ENCODE results near the gene ARHGEF38.

The ARHGEF38 gene

DNA sequence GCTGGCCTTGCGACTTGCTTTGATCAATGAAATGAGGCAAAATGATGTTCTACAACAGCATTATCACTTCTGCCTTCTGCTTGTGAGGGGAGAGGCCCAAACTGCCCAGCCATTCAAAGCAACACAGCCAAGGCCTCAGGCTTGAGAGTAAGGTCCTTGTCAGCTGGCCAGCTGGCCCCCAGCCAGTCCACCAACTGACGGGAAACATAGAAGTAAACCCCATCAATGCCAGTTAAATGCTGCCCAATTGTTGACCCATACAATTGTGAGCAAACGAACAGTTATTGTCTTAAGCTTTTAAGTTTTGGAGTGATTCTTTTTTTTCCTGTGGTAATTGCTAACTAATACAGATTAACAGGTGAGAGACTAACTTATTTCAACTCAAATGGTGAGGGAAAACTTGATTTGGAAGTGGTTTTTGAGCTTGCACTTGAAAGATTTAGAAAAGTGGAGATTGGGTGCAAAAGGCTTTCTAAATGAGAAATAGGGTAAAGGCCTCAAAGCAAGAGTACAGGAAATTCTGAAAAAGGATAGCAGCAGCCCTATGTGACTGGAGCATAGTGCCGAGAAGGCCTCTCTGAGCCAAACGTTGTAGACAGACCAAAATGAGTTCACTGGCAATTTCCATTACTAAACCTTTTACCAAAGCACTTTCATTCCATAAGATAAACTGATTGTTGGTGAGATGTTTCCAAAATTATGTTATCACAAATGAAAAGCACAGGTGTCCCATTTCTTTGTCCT is 66.9 kb downstream of the ARHGEF38 start:
- DNase-seq: no peak

DNA sequence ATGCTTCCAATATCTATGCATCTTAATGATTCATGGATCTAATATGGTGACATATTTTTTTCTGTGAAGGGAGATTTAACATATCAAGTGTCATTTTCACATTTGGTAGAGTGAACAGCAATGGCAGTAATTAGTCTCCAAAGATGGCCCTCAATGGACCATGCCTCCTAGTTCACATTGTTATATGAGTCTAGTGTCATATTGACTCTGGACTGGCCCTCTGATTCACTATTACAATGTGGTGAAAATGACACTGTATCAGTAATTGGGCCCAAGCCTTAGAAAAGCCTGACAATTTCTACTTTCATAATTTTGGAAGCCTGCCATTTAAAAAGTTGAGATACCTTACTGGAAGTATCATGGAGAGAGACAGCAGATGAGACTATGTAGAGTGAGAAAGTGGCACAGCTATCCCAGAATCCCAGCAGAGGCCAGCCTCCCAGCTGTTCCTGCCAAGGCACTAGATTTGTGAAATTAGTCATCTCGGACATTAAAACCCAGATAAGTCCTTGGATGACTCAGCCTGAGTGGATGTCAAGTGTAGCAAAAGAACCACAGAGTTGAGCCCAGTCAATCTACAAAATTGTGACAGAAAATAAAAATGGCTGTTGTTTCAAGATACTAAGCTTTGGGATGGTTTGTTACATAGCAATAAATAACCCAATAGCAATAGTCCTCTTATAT is 68.4 kb downstream of the ARHGEF38 start:
- DNase-seq: no peak

DNA sequence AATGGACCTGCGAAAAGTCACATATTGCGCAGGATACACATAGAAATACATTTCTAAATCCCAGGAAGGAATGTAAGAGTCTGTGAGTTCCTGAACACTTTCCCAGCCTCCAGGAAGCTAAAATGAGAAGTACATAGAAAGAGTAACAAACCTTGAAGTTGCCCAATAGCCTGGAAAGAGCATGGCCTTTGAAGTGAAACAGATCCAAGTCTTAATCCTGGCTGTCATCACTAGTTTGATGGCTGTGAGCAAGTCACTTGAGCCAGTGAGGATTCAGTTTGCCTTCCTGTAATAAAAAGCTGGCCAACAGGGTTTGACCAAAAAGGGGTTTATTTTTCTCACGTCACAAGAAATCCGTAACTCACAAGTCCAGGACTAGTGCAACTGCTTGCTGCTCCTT is 69.8 kb downstream of the ARHGEF38 start:
- no peak for DNase-seq

DNA sequence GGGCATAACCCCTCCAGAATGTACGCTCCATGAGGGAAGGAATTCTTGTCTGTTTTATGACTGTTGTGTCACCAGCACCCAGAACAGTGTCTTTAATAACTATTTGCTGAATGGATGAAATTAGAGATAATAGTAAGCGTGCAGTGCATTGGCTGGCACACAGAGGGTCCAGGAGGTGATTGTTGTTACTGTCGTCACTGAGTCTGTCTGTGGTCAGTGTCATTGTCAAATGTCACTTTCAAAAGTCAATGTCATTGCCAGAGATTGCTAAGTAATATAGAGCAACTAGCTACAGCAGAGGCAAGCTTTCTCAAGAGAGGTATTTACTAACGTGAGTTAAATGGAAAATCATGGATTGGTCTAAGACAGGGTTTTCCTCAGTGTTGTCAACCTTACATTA is 70.7 kb downstream of the ARHGEF38 start:
- DNase-seq: no peak

DNA sequence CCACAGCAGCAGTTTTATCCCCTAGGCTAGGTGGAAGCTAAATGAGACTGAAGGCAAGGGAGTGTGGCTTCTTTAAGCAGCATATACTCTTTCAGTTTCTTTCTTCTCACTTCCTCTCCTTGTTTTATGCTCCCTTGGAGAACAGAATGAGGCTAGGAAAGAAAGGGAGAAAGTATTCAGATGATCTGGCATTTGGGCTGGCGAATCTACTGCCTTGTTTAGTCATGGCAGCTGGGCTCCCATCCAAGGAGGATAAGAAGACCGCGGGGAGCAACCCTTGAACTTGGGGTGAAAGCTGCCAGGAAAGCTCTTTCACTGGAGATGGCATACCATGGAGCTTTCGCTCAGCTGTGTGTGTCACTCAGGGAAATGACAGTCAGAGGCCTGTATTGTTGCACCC is 72.1 kb downstream of the ARHGEF38 start:
- DNase-seq: no peak

DNA sequence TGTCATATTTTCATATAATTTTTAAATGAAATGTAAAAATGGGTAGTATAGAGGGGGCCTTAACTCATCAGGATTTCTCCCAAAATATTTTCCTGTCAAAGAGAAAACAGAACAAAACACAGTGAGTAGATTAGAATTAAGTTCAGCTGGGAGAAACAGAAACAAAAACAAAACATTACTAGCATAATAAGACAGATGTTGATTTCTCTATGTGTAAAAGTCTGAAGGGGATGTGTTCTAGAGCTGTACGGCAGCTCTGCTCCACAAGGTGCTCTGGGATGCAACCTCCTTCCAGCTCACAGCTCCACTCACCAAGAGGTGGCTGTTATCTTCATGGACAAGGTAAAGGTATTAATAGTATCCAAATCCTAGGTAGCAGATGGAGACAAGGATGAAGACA is 72.8 kb downstream of the ARHGEF38 start:
- no peak for DNase-seq

DNA sequence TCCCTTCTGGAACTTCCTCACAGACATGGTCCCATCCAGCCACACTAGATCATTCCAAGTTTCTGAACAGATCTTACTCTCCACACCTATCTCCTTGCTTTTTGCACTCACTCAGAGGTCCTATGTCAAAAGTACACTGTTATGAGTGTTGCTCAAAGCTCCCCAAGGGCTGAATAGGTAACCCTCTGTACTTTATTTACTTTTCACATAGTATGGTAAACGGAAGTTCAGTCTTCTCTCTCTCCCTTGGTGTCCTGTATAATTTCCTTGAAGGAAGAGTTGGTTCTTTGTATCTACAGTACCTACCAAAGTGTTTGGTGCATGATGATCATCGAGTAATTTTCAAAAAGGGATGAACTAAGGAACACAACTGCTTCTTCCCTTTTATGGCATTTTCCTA is 74.4 kb downstream of the ARHGEF38 start:
- DNase-seq: no peak

DNA sequence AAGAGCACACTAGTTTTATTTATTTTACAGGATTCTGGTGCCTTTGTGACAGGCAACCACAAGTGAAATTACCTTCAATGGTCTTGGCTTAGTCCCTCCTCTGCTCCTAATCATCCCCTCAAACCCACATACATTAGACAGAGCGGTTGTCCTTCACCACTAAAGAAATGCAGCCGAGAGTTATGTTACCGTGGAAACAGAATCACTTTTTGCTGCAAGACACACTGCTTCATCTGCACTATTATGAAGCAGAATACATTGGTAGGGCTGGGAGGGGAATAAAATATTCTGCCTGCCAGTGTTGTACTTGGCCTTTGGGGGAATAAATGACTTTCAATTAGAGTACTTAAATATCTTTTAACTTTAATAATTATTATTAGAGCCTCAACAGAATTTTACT is 75.2 kb downstream of the ARHGEF38 start:
- DNase-seq: no peak

DNA sequence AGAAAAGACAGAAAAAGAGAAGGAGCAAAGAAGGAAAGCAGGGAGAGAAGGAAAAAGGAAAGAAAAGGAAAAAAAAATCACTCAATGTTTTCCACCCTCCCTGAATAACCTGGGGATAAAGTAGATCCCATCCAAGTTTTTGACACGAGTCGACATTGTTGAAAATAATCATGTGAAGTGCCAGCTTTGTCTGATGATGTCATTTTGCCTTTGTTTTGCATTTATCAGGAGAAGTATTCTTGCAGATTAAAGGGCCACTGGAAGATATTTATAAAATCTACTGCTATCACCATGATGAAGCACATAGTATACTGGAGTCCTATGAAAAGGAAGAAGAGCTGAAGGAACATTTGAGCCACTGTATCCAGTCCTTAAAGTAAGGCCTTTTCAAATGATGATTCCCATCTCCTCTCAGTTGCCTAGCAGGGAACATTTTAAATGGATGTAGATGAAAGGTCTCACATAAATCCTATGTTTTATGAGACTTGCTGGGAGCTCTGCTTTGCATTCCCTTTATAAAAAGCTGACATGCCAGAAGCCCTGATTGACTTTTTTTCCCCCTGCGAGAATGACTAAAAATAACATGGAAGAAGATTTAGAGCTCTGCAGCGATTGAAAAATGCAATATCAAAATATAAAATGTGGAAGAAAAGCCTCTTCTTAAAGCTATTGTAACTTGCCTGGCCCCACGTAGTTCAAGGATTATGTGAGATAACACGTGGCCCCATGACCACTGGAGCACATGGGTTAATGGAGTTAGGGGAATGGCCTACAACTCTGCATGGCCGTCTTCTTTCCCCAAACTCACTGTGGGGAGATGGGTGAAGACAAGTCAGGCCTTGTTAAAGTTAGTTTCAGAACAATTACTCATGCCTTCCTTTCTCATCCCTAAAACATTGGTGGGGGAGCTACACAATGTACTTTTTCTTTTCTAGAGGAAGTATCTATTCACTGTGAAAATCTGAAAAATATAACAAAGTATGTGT is 78.5 kb downstream of the ARHGEF38 start:
- no peak for DNase-seq

DNA sequence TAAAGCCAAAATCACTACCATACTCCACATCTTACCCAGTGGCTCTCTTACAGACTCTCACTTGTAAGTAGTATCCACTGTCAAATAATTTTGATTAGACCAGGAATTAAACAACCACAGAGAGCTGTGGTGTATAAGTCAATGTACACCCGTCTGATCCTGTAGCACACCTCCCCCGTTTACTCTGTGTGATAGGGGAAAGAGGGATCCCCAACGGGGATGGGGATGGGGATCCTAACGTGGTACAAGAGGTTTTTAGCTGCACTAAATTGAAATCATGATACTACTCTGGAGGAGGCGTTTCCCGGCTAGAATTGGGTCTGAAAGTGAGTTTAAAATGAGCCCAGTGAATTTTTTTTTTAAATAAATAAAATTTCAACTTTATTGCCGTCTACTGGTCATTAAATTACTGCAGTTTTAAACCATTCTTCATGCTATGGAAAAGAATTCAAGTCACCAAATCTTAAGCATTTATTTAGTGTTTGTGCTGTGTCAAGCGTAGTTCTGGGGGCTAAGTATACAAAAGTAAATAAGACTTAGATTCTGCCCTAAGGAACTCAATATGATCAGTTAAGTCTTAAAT is 79.5 kb downstream of the ARHGEF38 start:
- no peak for DNase-seq

DNA sequence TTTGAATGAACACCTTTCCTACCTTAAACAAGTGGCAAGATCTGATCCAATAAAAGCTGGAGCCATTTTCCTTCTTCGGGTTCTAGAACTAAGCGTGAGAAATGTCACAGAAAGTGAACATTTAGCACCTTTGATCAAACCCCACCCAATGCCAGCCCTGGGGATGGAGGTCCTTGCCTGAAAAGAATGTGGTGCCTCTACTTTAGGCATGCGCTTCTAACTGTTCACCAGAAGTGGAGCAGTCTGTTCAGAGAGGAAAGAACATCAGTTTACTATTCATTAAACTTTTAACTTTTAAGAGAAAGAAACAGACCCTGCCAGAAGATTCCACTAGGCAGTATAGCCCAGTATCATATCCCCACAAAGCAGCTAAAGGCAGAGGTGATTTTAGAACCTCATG is 80.2 kb downstream of the ARHGEF38 start:
- DNase-seq: no peak

DNA sequence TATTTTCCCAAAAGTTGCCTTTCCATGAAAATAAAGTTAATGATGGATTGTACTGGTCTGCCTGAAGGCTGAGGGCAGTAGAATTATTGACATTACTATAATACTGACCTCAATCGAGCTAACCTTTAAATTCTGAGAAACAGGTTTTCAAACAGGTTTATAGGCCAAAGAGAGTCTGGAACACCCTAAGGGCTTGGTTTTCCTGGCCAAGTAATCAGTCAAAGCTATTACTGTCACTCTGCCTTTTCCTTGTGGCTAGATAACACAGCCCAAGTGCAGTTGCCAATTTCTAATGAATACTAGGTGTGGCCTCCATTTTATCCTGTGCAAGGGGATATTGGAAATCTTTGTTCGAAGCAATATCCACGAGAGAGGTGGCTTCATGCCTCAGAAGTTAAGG is 80.8 kb downstream of the ARHGEF38 start:
- no peak for DNase-seq

DNA sequence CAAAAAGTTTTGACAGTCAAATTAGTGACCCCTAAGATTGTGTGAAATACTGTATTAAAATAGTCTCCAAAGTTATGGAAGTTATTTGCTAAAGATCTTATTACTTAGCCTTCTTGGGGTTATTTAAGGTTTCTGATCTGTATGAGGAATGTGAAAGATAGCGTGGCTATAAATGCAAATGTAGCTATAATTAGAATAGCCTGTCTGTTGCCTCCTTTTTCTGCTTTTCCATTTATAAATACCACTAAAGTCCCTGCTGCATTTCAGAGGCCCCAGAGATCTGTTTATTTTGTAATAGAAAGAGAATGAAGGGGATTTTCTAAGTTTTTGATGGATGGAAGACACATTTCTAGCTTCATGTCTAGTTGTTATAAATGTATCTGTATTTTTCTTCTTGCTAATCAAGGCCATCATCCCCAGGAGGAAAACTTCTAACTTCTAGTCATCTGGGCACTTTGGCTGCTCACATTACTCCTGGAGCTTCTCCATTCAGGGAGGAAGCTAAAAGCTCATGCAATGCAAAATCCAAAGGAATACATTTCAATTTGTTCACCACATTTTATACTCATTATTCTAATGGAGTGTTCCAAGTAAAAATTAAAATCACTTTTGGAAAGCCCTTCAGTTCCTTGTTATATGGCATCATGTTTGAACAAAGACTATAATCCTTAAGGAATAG is 82.1 kb downstream of the ARHGEF38 start:
- DNase-seq: no peak

DNA sequence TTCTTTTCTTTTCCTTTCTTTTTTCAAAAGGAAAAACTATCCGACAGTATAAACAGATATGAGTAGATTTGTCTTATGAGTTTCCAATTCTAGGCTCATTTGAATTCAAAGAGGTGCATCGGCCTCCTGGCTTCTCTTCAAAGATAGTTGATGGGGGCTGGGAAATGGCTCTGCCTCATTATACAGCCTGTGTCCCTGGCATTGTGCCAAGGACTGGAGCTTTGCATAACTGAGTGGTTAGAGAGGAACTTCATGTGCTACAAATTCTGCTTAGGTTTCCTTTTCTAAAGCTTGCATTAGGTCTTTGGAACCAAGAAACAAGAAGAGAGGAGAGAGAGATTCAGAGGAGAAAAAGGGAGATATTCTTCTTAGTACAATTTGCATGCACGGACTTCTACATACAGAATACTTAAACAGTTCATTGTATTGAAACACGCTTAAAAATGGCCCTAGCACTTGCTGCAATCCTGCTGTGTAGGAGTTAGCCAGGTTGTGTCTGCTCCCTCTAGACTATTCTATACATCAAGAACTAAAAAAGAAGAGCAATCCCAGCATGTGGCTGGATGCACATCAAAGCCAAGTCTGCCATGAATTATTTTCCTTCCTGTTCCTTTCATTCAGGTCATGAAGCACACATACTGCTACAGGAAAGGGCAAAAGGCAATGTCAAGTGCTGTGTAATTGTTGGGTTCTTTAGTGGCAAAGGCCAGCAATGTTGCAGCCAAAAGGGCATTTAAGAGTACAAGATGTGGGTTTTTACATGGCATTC is 85.2 kb downstream of the ARHGEF38 start:
- no peak for DNase-seq

DNA sequence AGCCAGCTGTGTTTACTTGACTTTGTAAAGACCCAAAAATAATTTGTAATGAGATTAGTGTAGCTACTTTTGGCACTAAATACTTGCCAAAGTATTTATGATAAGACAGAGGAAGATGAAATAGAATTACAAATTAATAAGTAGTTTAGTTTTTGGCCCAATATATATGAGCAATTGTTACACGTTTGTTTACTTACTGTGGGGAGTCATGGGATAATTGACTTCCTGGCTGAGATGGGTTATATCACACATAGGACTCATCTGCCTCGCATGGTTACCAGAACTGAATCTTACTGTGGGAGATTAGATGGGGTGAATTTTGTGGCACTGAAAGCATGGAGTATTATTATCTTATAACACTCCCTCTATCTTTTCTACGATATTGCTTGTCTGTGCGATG is 89.4 kb downstream of the ARHGEF38 start:
- DNase-seq: no peak

DNA sequence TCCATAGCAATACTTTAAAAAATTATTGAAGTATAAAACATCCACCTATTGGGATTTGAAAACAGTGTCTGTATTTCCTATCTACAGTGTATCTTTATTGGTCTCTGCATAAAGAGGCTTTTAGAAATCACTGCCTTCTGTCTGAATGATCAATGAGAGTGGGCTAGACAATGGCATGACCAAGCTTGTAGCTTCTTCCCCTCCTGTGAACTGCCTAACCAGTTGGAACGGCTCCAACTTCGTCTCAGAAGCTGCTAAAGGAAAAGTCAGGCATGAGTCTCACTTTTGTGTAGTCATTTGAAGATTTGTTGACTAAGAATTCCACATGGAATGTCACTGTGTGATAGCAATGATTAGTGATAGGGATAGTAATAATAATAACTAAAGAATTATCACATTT is 91.8 kb downstream of the ARHGEF38 start:
- DNase-seq: no peak

DNA sequence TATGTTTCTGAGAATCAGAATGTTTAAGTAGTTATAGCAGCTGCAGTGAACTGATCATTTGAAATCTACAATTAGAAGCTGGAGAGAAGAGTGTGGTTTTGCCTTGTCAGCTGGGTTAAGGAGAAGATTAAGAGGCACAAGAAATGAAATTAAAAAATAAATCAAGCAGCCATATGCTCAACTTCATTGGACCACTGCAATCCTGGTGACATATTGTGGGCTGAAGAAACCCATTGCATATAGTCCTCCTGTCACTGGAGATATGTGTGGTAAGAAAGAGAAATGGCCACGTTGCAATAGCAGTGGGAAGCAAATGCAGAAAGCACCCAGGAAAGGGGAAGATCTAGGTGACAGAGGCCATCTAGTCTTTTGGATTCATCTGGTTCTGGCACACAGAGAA is 93.0 kb downstream of the ARHGEF38 start:
- DNase-seq: no peak

DNA sequence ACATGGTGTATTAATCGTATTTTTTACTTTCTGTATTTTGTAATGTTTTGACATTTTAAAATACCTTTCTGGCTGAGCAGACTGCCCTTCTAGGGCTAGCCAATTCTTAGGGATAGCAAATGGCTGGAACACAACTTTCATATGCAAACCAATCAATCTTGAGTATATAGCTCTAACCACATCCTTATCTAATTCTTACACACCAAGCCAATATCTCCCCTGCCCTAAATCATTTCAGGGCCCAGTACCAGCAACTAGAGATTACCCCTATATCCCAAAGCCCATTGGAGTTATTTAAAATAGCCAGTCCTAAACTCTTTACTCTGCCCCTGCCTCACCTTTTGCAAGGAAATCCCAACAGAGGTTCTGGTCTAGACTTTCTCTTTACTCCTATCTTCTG is 97.8 kb downstream of the ARHGEF38 start:
- no peak for DNase-seq

DNA sequence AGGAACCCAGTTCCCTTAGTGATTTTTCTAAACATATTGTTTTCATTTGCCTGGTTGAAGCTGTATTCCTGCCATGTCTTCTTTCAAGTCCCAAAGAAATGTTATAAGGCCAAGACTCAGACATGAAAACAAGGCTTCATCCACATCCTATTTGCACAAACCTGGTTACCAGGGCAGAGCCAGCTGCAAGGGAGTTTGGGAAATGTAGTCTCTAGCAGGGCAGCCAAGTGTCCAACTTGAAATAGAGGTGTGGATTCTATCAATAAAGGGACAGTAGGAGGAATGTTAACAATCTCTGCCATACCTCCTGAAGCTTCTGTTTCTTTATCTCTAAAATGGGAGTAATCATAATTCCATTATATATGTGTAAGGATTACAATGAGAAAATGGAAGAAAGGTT is 99.5 kb downstream of the ARHGEF38 start:
- DNase-seq: no peak

DNA sequence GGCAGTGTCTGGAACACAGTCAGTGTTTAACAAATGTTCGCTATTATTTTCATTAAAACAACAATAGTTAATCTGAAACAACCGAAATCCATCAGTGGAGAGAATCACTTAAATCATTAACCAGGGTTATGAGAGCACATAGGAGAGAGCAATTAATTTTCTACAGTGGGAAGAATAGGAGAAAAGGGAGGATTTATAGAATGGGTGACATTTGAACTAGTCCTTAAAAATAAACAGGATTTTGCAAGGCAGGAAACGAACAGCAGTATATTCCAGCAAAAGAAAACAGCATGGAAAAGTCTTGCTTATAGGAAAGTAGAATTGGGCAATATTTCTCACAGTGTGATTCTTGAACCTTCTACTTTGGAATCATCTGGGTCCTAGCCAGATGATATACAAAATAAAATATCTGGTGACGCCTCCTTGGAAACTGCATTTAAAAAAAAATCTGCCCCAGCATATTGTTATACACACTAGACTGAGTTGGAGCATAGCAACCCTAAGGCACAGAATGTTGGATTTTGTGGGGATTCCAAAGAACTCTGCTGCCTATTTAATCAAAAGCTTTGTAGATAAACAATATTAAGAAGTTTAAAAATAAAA is 100.0 kb downstream of the ARHGEF38 start:
- DNase-seq: no peak

DNA sequence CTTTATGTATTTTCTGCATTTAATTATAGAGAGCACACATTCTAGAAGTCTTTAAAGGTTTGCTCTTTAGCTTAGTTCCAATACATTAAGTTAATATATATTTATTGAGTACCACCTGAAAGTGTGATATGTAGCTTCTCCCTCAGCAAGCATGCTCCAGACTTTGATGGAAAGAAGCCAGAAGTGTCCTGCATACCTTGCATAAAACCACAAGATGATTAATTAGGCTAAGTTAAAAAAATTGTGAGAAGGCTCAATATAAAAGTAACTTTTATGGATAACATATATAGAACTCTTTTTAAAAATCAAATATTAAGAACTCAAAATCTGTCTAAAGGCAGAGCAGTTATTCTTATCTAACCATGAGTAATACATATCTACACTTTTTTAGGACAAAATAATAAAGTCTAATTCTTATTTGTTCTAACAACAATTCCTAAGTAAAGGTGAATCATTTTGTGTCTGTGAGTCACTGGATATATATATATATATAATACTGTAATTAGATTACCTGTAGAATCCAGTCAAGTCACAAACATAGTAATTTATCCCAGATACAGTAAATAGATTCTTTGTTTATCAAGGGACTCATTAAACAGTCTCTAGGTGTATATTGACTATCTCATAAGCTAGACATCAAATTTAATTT is 104.8 kb downstream of the ARHGEF38 start:
- no peak for DNase-seq
